Measurements from ENCODE around the gene DCP1A. TPM values are rescaled to one million over a fixed set of nuclear protein-coding genes. Genes with fewer than 3 reads are reported as not detected.
"Not testable (repeated sequence)": the region's sequence is repeated elsewhere in the genome, so short reads cannot be mapped to it uniquely, and the experiment has no call there.

DCP1A gene
- total RNA-seq, 1 donor from 2014 or later = 17.6 TPM

DNA sequence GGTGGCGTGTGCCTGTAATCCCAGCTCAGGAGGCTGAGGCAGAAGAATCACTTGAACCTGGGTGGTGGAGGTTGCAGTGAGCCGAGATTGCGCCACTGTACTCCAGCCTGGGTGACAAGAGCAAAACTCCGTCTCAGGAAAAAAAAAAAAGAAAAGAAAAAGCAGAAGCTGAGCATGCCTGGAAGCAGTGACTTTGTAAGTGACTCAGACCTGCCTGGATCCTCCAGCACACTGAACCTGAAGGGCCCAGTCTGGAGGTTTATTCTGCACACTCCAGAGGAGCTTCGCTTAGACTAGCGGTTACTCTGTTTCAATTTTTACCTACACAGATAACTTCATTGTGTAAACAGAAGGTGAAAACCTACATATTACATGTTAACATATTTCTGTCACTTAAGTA, 19.4 kb downstream of the DCP1A start:
- DNase-seq = not testable (repeated sequence)

GRCh38 chr3:53324105-53324504, 23.2 kb downstream of the DCP1A start:
- DNase-seq = no peak

GRCh38 chr3:53320697-53321096, 26.6 kb downstream of the DCP1A start:
- no peak for DNase-seq

GRCh38 chr3:53318522-53318921, 28.8 kb downstream of the DCP1A start:
- no peak for DNase-seq

DNA sequence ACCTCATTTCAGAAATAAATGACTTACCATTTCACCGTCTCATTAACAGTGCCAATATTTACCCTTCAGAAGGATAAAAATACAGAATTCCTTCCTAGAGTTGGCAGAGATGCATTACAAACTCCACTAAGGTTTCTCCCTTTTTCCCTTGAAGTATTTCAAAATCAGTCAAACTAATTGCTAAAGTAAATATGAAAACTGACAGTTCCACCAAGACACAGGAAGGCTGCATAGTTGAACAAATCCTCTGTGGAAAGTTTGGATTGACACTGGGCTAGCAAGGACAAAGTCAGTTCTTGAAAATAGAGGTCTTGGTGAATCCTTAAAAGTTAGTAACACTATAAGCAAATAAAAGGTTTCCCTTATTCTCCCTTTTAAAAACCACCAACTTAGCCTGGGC, 34.5 kb downstream of the DCP1A start:
- DNase-seq = no peak

- DNase-seq = no peak
These were observed 35.5 kb downstream of the DCP1A start for GRCh38 chr3:53311882-53312281.

GRCh38 chr3:53303957-53304356, 43.4 kb downstream of the DCP1A start:
- DNase-seq = no peak

GRCh38 chr3:53303549-53303948, 43.8 kb downstream of the DCP1A start:
- DNase-seq = no peak

GRCh38 chr3:53300826-53301225, 46.5 kb downstream of the DCP1A start:
- no peak for DNase-seq

DNA sequence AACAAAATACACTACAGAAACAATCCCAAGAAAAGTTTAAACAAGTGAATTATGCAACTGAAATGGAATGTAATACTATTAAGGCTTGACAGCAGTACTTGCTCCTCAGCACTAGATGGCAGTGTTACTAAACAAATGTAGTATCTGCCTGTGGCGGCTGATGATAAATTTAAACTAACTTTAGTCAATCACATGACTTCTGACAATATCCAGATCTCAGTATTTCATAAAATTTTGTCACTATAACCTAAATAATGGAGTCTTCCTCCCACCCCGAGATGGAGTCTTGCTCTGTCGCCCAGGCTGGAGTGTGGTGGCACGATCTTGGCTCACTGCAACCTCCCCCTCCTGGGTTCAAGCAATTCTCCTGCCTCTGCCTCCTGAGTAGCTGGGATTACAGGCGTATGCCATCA, 47.7 kb downstream of the DCP1A start:
- DNase-seq = peak; percentile 70

DNA sequence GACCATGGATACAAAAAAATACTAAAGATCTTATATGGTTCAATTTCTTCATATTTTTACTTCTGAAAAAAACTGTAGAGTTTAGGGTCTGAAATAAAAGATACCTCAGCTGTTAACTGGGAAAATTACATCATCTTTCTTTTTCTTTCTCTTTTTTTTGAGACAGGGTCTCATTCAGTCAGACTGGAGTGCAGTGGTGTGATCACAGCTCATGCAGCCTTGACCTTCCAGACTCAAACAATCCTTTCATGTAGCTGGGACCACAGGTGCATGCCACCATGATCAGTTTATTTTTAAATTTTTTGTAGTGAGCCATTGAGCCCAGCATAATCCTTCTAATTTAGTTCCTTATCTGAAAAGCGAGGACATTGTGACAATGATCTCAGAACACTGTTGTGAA, 51.9 kb downstream of the DCP1A start:
- DNase-seq = no peak

DNA sequence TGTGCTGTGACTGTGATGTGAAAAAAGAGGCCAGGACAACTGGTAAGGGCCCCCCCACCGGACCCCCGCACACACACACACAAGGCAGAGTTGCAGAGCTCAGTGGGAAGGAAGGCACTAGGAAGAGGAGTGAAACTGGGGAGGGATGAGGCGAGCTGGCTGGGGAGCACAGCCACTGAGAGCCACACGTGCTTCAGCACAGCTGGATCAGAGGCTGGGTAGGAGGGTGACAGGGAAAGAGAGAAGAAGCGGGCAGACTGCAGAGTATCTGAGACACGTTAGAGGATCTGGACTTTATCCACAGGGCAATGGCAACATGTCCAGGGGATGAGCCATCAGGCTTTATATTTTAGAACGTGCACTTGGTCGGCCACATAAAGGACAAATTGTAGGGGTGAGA, 53.5 kb downstream of the DCP1A start:
- no peak for DNase-seq

DNA sequence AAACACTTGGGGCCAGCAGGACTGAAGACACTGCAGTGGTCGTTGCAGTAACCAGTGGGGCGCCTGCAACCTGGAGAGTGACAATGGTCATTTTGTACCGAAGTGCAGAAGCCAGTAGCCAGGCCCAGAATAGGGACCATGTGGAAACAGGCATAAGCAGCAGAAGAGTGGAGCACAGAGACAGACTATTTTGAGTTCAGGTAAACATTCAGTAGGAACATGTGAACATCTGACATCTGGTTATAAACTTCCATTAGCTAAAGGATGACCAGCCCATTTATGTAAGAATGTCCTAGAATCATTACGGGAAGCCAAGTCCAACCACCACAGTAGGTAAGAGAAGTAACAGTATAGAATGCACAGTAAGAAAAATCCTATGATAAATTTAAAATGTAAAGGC, 59.1 kb downstream of the DCP1A start:
- no peak for DNase-seq

GRCh38 chr3:53287131-53287629, 60.2 kb downstream of the DCP1A start:
- no peak for DNase-seq

DNA sequence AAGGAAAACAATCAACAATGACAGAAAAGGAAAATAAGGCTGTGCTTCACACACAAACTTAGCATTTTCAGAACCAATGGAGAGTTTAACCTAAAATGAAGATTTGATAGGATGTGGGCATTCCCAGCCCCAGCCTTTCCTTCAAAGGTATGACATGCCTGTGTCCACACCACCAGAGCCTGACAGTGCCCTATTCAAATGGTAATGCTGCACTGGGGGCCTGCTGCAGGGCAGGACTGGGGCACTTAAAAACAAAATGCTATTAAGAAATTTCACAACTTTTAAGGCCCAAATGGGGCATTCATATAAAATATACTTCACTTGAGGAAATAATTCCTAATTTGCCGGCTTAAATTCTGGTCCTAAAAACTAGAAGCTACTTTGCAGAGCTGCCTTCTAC, 60.6 kb downstream of the DCP1A start:
- DNase-seq = no peak

DNA sequence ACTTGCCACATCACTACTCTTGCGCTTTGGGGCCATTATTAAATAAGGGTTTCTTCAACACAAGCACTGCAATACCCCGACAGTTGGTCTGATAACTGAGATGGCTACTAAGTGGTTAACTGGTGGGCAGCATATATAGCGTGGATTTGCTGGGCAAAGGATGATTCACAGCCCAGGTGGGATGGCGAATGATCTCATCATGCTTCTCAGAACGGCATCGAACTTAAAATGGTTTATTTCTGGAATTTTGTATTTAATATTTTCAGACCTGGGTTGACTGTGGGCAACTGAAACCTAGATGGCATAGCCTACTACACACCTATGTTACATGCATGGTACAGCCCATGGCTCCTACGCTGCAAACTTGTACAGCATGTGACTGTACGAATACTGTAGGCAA, 64.8 kb downstream of the DCP1A start:
- no peak for DNase-seq

DNA sequence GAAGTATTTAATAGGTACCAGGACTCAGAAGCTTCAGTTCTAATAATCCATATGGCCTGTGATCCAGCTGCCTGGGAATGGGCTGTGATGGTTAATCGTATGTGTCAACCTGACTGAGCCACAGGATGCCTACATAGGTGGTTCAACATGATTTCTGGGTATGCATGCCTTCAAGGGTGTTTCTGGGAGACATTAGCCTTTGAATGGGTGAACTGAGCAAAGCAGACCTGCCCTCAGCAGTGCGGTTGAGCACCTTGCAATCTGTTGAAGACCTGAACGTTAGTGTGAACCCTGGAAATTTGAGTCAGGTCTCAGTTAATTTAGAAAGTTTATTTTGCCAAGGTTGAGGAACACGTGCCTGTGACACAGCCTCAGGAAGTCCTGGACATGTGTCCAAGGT, 68.7 kb downstream of the DCP1A start:
- no peak for DNase-seq

DNA sequence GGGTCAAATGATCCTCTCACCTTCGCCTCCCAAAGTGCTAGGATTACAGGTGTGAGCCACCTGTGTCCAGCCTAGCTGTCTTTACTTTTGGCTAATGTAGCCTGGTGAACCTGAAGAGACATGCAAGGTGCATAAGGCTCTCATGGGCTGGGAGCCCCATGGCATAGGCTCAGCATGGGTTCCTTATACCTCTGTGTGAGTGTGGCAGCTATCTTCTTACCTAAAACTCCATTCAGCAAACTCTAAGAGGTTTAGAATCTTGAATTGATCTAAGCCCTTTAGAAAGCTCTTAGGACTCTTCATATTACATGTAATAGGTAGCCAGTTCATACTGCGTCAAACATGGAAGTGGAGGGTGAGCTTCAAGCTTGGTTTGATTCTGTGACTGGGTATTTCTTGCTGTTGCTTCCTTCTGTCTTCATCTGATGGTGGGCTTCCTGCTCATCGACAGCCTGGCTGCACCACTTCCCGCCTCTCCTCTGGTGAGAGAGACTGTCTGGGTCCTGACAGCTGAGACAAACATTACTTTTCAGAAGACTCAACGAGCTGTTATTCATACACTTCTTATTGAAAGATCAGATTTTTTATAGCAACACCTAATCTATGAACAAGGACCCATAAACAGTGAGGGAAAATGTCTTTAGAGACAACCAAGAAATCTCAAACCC, 72.3 kb downstream of the DCP1A start:
- no peak for DNase-seq

GRCh38 chr3:53273146-53273670, 74.1 kb downstream of the DCP1A start:
- DNase-seq = no peak

- no peak for DNase-seq
These were observed 77.2 kb downstream of the DCP1A start for GRCh38 chr3:53269888-53270880.

GRCh38 chr3:53269193-53269592, 78.2 kb downstream of the DCP1A start:
- not testable (repeated sequence) for DNase-seq

DNA sequence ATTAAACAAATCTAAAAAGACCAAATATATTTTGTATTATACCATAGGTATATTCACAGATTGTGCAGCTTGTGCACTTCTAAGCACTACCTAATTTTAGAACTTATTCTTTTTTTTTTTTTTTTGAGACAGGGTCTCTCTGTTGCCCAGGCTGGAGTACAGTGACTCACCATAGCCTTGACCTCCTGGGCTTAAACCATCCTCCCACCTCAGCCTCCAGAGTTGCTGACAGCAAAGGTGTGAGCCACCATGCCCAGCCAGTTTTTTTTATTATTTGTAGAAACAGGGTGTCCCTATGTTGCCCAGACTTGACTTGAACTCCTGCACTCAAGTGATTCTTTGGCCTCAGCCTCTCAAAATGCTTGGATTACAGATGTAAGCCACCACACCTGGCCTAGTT, 79.6 kb downstream of the DCP1A start:
- no peak for DNase-seq

GRCh38 chr3:53264718-53265117, 82.6 kb downstream of the DCP1A start:
- DNase-seq = no peak
